Keratinocyte (primary cell): ENCODE measurements around the gene IFNB1.

ENCODE experiments used
- EZH2 ChIP-seq: IDR thresholded peaks from one replicate; pipeline ENCODE4 v1.6.1; 2012; ENCODE audit warnings: inconsistent platforms, mild to moderate bottlenecking, low read length, moderate library complexity
- TF ChIP-seq, protein P1 (sequence below), 3 experiments: IDR thresholded peaks in 1 of 3; conservative IDR thresholded peaks in 1 of 3; optimal IDR thresholded peaks in 1 of 3; 2 replicates in 2 of 3; 3 replicates in 1 of 3; pipeline versions ENCODE3 to v1.5.1; 2011; ENCODE audit warnings: low read length in 3 of 3, mild to moderate bottlenecking in 3 of 3, moderate library complexity in 2 of 3, control low read depth in 1 of 3, inconsistent platforms in 1 of 3; ENCODE audit not compliant: insufficient read depth in 2 of 3; ENCODE audit errors: extremely low read depth in 1 of 3

GRCh38 chr9:21095561-21095960 lies 17.8 kb upstream of the IFNB1 start:
- TF ChIP-seq, protein P1, sequence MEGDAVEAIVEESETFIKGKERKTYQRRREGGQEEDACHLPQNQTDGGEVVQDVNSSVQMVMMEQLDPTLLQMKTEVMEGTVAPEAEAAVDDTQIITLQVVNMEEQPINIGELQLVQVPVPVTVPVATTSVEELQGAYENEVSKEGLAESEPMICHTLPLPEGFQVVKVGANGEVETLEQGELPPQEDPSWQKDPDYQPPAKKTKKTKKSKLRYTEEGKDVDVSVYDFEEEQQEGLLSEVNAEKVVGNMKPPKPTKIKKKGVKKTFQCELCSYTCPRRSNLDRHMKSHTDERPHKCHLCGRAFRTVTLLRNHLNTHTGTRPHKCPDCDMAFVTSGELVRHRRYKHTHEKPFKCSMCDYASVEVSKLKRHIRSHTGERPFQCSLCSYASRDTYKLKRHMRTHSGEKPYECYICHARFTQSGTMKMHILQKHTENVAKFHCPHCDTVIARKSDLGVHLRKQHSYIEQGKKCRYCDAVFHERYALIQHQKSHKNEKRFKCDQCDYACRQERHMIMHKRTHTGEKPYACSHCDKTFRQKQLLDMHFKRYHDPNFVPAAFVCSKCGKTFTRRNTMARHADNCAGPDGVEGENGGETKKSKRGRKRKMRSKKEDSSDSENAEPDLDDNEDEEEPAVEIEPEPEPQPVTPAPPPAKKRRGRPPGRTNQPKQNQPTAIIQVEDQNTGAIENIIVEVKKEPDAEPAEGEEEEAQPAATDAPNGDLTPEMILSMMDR (optimal IDR thresholded peaks at IDR 0.05 in 1 of 3, IDR thresholded peaks at IDR 0.05 in 1 of 3, conservative IDR thresholded peaks at IDR 0.05 in 1 of 3; ENCODE audit: extremely low read depth in 1 of 3, insufficient read depth in 2 of 3, low read length in 3 of 3) = no peak
- no peak for TF ChIP-seq EZH2
